ENCODE measurements around the gene CIT. TPM values are rescaled to one million over a fixed set of nuclear protein-coding genes. Genes with fewer than 3 reads are reported as not detected.
A peak's percentile ranks its signal among the peaks of the same experiment; 100 is the strongest.

CIT gene
- total RNA-seq, 2 donors from 2014 or later, result 0.33 to 1.3 TPM

- no peak for DNase-seq
- H3K27ac ChIP-seq, result peak overlapping the region; percentile 14 to 66 (median 49)
- TF ChIP-seq CTCF (IDR thresholded peaks at IDR 0.05), result no peak
- no peak for TF ChIP-seq POLR2A (IDR thresholded peaks at IDR 0.05)
- peak; percentile 10 for ATAC-seq
- WGBS, 2 donors, result 27 to 40% methylated on average over 1 of the region's 1 CpG
- H3K36me3 ChIP-seq (replicated peaks in 1 of 2; ENCODE audit: insufficient read depth in 1 of 2, low read depth in 2 of 2), result no peaks in the 10 kb centered on the region
- no peaks in the 10 kb centered on the region for H3K27me3 ChIP-seq
- intact Hi-C loops (cut with DNase I), result no loop called here
- no peak overlapping the region for H3K4me3 ChIP-seq
- peaks cover 32% of the 10 kb centered on the region for H3K4me1 ChIP-seq
- no peaks in the 10 kb centered on the region for H3K9me3 ChIP-seq
These were observed 183.6 kb downstream of the CIT start for GRCh38 chr12:119693511-119693910.

GRCh38 chr12:119692997-119693396 is 184.1 kb downstream of the CIT start:
- peak overlapping the region; percentile 14 to 66 (median 49) for H3K27ac ChIP-seq
- no peak overlapping the region for H3K4me3 ChIP-seq
- no peaks in the 10 kb centered on the region for H3K27me3 ChIP-seq
- TF ChIP-seq POLR2A (IDR thresholded peaks at IDR 0.05) (peak in 1 of 3 donors; percentile 10), CTCF (IDR thresholded peaks at IDR 0.05) (no peak)
- WGBS, 2 donors, result 0 to 14% methylated on average over 6 of the region's 6 CpGs
- intact Hi-C loops (cut with DNase I), result no loop called here
- peak; percentile 91 for ATAC-seq
- peak; percentile 62 to 90 (median 76) for DNase-seq
- peaks cover 32% of the 10 kb centered on the region for H3K4me1 ChIP-seq
- no peaks in the 10 kb centered on the region for H3K36me3 ChIP-seq (replicated peaks in 1 of 2; ENCODE audit: insufficient read depth in 1 of 2, low read depth in 2 of 2)
- no peaks in the 10 kb centered on the region for H3K9me3 ChIP-seq

GRCh38 chr12:119692410-119692809 is 184.7 kb downstream of the CIT start:
- no peak for ATAC-seq
- WGBS, 2 donors, result 67 to 77% methylated on average over 5 of the region's 5 CpGs
- peaks cover 32% of the 10 kb centered on the region for H3K4me1 ChIP-seq

GRCh38 chr12:119691202-119691810 is 185.8 kb downstream of the CIT start:
- no peak overlapping the region for H3K4me3 ChIP-seq
- DNase-seq (no peak), ATAC-seq (no peak)
- TF ChIP-seq CTCF (IDR thresholded peaks at IDR 0.05) (no peak), POLR2A (IDR thresholded peaks at IDR 0.05) (no peak)
- WGBS, 2 donors, result 82 to 83% methylated on average over 6 of the region's 6 CpGs
- no peak overlapping the region for H3K27ac ChIP-seq
- H3K27me3 ChIP-seq, result no peaks in the 10 kb centered on the region
- intact Hi-C loops (cut with DNase I), result no loop called here
- H3K36me3 ChIP-seq (replicated peaks in 1 of 2; ENCODE audit: insufficient read depth in 1 of 2, low read depth in 2 of 2), result no peaks in the 10 kb centered on the region
- peaks cover 32% of the 10 kb centered on the region for H3K4me1 ChIP-seq
- no peaks in the 10 kb centered on the region for H3K9me3 ChIP-seq

More at GRCh38 chr12:119692410-119692809, 184.7 kb downstream of the CIT start:
- TF ChIP-seq CTCF (IDR thresholded peaks at IDR 0.05) (no peak), POLR2A (IDR thresholded peaks at IDR 0.05) (no peak)
- no peak for DNase-seq
- Histone ChIP-seq H3K36me3 (replicated peaks in 1 of 2; ENCODE audit: insufficient read depth in 1 of 2, low read depth in 2 of 2) (no peaks in the 10 kb centered on the region), H3K9me3 (no peaks in the 10 kb centered on the region), H3K4me3 (no peak overlapping the region), H3K27ac (peak overlapping the region in 3 of 4 donors; percentile 39 to 66 (median 59)), H3K27me3 (no peaks in the 10 kb centered on the region)
- intact Hi-C loops (cut with DNase I), result no loop called here

GRCh38 chr12:119689935-119690500 is 187.1 kb downstream of the CIT start:
- 98% methylated on average over 21 to 35 of the region's 38 CpGs for WGBS, 2 donors
- no peak for TF ChIP-seq CTCF (IDR thresholded peaks at IDR 0.05)
- ATAC-seq, result no peak
- DNase-seq, result no peak
- Histone ChIP-seq H3K4me3 (no peak overlapping the region), H3K9me3 (no peaks in the 10 kb centered on the region), H3K27ac (no peak overlapping the region), H3K4me1 (peaks cover 35% of the 10 kb centered on the region), H3K27me3 (no peaks in the 10 kb centered on the region), H3K36me3 (replicated peaks in 1 of 2; ENCODE audit: insufficient read depth in 1 of 2, low read depth in 2 of 2) (no peaks in the 10 kb centered on the region)
- intact Hi-C loops (cut with DNase I), result no loop called here

Data from body of pancreas (tissue), 4 donors.